Measurements from ENCODE around the gene HDGFL1. TPM values are rescaled to one million over a fixed set of nuclear protein-coding genes. Genes with fewer than 3 reads are reported as not detected.

The HDGFL1 gene
- total RNA-seq, 4 donors from 2014 or later, result not detected

- Histone ChIP-seq H3K4me3 (no peak overlapping the region), H3K27me3 (no peaks in the 10 kb centered on the region), H3K4me1 (no peaks in the 10 kb centered on the region), H3K36me3 (no peaks in the 10 kb centered on the region), H3K27ac (no peak overlapping the region), H3K9me3 (no peaks in the 10 kb centered on the region)
- ATAC-seq, result no peak
- WGBS, 2 donors (ENCODE audit: low coverage in 1 of 2), result 83 to 84% methylated on average over 4 of the region's 4 CpGs
- TF ChIP-seq CTCF (IDR thresholded peaks at IDR 0.05) (no peak), POLR2AphosphoS5 (IDR thresholded peaks at IDR 0.05) (no peak), EP300 (IDR thresholded peaks at IDR 0.05) (no peak), POLR2A (IDR thresholded peaks at IDR 0.05) (no peak)
Observed at GRCh38 chr6:22536122-22536521, 33.2 kb upstream of the HDGFL1 start.

GRCh38 chr6:22544476-22544875 is 24.9 kb upstream of the HDGFL1 start:
- Histone ChIP-seq H3K36me3 (no peaks in the 10 kb centered on the region), H3K4me1 (peaks cover 0 to 14% (median 0%) of the 10 kb centered on the region in 3 donors), H3K27me3 (no peaks in the 10 kb centered on the region), H3K4me3 (no peak overlapping the region), H3K9me3 (no peaks in the 10 kb centered on the region), H3K27ac (no peak overlapping the region)
- no peak for TF ChIP-seq EP300 (IDR thresholded peaks at IDR 0.05)
- no peak for TF ChIP-seq POLR2AphosphoS5 (IDR thresholded peaks at IDR 0.05)
- TF ChIP-seq CTCF (IDR thresholded peaks at IDR 0.05), result no peak
- TF ChIP-seq POLR2A (IDR thresholded peaks at IDR 0.05), result no peak
- ATAC-seq, result no peak

GRCh38 chr6:22545051-22545450 is 24.3 kb upstream of the HDGFL1 start:
- no peaks in the 10 kb centered on the region for H3K27me3 ChIP-seq
- H3K36me3 ChIP-seq, result no peaks in the 10 kb centered on the region
- no peaks in the 10 kb centered on the region for H3K9me3 ChIP-seq
- no peak for ATAC-seq
- TF ChIP-seq EP300 (IDR thresholded peaks at IDR 0.05), result no peak
- TF ChIP-seq CTCF (IDR thresholded peaks at IDR 0.05), result no peak
- no peak for TF ChIP-seq POLR2AphosphoS5 (IDR thresholded peaks at IDR 0.05)
- no peak for TF ChIP-seq POLR2A (IDR thresholded peaks at IDR 0.05)
- 93 to 95% methylated on average over 2 of the region's 2 CpGs for WGBS, 2 donors (ENCODE audit: low coverage in 1 of 2)
- peaks cover 0 to 14% (median 0%) of the 10 kb centered on the region in 3 donors for H3K4me1 ChIP-seq
- H3K27ac ChIP-seq, result no peak overlapping the region
- no peak overlapping the region for H3K4me3 ChIP-seq

- 93 to 100% methylated on average over 1 of the region's 1 CpG for WGBS, 2 donors (ENCODE audit: low coverage in 1 of 2)
- Histone ChIP-seq H3K9me3 (no peaks in the 10 kb centered on the region), H3K4me3 (no peak overlapping the region), H3K36me3 (no peaks in the 10 kb centered on the region), H3K27me3 (no peaks in the 10 kb centered on the region), H3K4me1 (peaks cover 0 to 14% (median 0%) of the 10 kb centered on the region in 3 donors), H3K27ac (no peak overlapping the region)
- ATAC-seq, result no peak
- TF ChIP-seq CTCF (IDR thresholded peaks at IDR 0.05) (no peak), POLR2AphosphoS5 (IDR thresholded peaks at IDR 0.05) (no peak), POLR2A (IDR thresholded peaks at IDR 0.05) (no peak), EP300 (IDR thresholded peaks at IDR 0.05) (no peak)
Observed at GRCh38 chr6:22546236-22546635, 23.1 kb upstream of the HDGFL1 start.

GRCh38 chr6:22550971-22551670 is 18.2 kb upstream of the HDGFL1 start:
- TF ChIP-seq POLR2AphosphoS5 (IDR thresholded peaks at IDR 0.05), result no peak
- WGBS, 2 donors (ENCODE audit: low coverage in 1 of 2), result 81 to 92% methylated on average over 2 of the region's 2 CpGs
- no peaks in the 10 kb centered on the region for H3K9me3 ChIP-seq
- H3K4me1 ChIP-seq, result peaks cover 0 to 4% (median 0%) of the 10 kb centered on the region in 3 donors
- H3K4me3 ChIP-seq, result no peak overlapping the region
- no peak for ATAC-seq
- H3K27me3 ChIP-seq, result no peaks in the 10 kb centered on the region
- no peaks in the 10 kb centered on the region for H3K36me3 ChIP-seq
- H3K27ac ChIP-seq, result no peak overlapping the region
